Activated naive CD4-positive, alpha-beta T cell treated with anti-CD3 and anti-CD28 coated beads, Interleukin-2, amount 50 U/mL, for 72 hours (primary cell): ENCODE results near the gene C3orf20. TPM values are rescaled to one million over a fixed set of nuclear protein-coding genes. Genes with fewer than 3 reads are reported as not detected.
"Not testable (repeated sequence)": the region's sequence is repeated elsewhere in the genome, so short reads cannot be mapped to it uniquely, and the experiment has no call there.

ENCODE experiments used
- ATAC-seq, 2 donors: fragments of 150-1000 bp; cut with Tn5 transposase; 2 replicates each; pipeline ENCODE4 v1.10.0; 2021; ENCODE audit warnings: mild to moderate bottlenecking in 2 of 2, moderate library complexity in 2 of 2
- DNase-seq, 2 donors: peaks; one replicate each; pipeline ENCODE4 v3.0.0; 2021 to 2022; ENCODE audit warnings: low spot score in 2 of 2
- H3K27ac Mint-ChIP-seq, 2 donors: one replicate each; pipeline ENCODE4 v1.8.0; 2022; ENCODE audit warnings: mild to moderate bottlenecking in 2 of 2, mixed read lengths in 2 of 2
- H3K36me3 Mint-ChIP-seq, 2 donors: one replicate each; pipeline ENCODE4 v1.8.0; 2022; ENCODE audit warnings: mixed read lengths in 2 of 2
- H3K9me3 Mint-ChIP-seq, 2 donors: one replicate each; pipeline ENCODE4 v1.8.0; 2022; ENCODE audit warnings: mixed read lengths in 2 of 2
- total RNA-seq, 2 donors: library from RNA; stranded (reverse); gene quantifications; one replicate each; pipeline ENCODE4 v1.2.3, GENCODE V29; 2022

C3orf20 gene
- total RNA-seq, 2 donors from 2014 or later = 0.56 TPM; not detected in 1

GRCh38 chr3:14804835-14805780 lies 130.2 kb downstream of the C3orf20 start:
- H3K27ac Mint-ChIP-seq = peak overlapping the region; percentile 26 to 50

GRCh38 chr3:14805961-14806537 lies 131.1 kb downstream of the C3orf20 start:
- peaks cover 0 to under 1% of the 10 kb centered on the region in 2 donors for H3K36me3 Mint-ChIP-seq
- ATAC-seq (no peak), DNase-seq (no peak)
- no peaks in the 10 kb centered on the region for H3K9me3 Mint-ChIP-seq
- H3K27ac Mint-ChIP-seq = no peak overlapping the region

More at GRCh38 chr3:14804835-14805780, 130.2 kb downstream of the C3orf20 start:
- ATAC-seq (no peak), DNase-seq (no peak)
- Mint-ChIP-seq H3K36me3 (no peaks in the 10 kb centered on the region), H3K9me3 (no peaks in the 10 kb centered on the region)

- no peaks in the 10 kb centered on the region for H3K9me3 Mint-ChIP-seq
- peaks cover 0 to 5% of the 10 kb centered on the region in 2 donors for H3K36me3 Mint-ChIP-seq
- DNase-seq (no peak), ATAC-seq (peak in 1 of 2 donors; percentile 37)
- peak overlapping the region in 1 of 2 donors; percentile 70 for H3K27ac Mint-ChIP-seq
Observed at GRCh38 chr3:14806641-14807263, 131.8 kb downstream of the C3orf20 start.

- H3K36me3 Mint-ChIP-seq = peaks cover 0 to 5% of the 10 kb centered on the region in 2 donors
- DNase-seq (no peak), ATAC-seq (no peak)
- no peaks in the 10 kb centered on the region for H3K9me3 Mint-ChIP-seq
- H3K27ac Mint-ChIP-seq = no peak overlapping the region
Observed at GRCh38 chr3:14808025-14808424, 133.1 kb downstream of the C3orf20 start.

DNA sequence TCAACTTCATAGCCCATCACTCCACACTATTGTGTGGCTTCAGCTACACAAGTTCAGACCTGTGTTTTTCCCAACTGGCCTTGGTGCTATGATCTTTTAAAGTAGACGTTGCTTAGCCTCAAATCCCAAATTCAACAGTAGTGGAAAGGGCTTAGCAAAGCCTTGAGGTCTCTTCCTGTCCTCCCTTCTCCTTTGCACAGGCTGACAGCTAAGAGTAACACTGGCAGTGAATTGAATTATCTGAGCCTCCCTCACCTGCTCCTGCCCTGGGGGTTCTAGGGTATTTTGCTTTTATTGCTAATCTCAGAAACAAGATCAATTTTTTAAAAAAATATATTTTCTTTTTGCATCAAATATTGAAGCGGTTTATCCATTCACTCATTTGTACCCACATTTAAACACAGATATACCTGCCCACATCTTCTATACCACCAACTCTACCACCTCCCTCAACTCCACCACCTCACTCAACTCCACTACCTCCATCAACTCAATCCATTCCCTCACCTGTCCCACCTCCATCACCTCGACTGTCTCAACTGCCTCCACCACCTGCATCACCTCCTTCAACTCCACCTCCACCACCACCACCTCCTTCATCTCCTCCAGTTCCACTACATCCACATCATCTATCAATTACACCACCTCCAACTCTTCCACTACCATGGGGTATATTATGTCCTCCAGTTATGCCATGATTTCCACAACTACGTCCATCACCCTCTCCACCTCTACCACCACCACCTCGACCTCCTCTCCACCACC lies 133.7 kb downstream of the C3orf20 start:
- H3K9me3 Mint-ChIP-seq = no peaks in the 10 kb centered on the region
- H3K36me3 Mint-ChIP-seq = peaks cover 0 to 5% of the 10 kb centered on the region in 2 donors
- no peak overlapping the region for H3K27ac Mint-ChIP-seq
- ATAC-seq (no peak), DNase-seq (no peak)

- DNase-seq, ATAC-seq, H3K36me3 Mint-ChIP-seq, H3K27ac Mint-ChIP-seq, H3K9me3 Mint-ChIP-seq: not testable (repeated sequence)
Observed at GRCh38 chr3:14809611-14810010, 134.7 kb downstream of the C3orf20 start.

DNA sequence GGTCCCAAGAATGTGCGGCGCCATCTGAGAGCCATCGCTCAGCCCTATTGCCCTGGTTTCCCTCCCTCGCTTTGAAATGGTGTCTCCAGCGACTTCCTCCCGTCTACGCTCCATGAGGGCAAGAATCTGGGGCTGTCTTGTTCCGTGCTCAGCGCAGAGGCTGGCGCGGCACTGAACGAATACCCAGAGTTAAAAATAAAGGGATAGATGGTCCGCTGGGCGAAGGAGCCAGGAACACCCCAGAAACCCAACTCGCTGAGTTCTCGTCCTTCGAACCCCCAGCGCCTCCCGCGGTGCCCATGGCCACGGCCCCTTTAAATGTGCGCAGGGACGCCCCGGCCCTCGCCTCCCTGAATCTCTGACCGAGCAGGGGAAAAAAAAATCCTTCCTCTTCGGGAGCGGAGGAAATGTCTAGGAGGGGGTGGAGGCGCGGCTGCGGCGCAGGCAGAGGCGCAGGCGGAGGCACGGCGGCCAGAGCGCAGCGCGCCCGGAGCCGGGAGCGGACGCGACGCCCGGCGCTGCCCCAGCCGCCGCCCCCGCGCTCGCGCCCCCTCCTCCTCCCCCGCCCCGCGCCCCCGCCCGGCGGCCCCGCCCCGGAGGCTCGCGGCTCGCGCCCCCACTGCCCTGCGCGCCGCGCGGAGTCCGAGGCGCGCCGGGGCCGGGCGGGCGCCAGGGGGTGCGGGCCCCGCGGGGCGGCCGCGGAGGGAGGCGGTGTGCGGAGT lies 135.3 kb downstream of the C3orf20 start:
- H3K9me3 Mint-ChIP-seq = no peaks in the 10 kb centered on the region

GRCh38 chr3:14810801-14811661 lies 136.1 kb downstream of the C3orf20 start:
- Mint-ChIP-seq H3K36me3 (peaks cover 0 to 5% of the 10 kb centered on the region in 2 donors), H3K9me3 (no peaks in the 10 kb centered on the region), H3K27ac (no peak overlapping the region)
- ATAC-seq (no peak), DNase-seq (no peak)

More for the DNA sequence above, 135.3 kb downstream of the C3orf20 start:
- Mint-ChIP-seq H3K36me3 (peaks cover 0 to 5% of the 10 kb centered on the region in 2 donors), H3K27ac (no peak overlapping the region)
- ATAC-seq = no peak
- no peak for DNase-seq

DNA sequence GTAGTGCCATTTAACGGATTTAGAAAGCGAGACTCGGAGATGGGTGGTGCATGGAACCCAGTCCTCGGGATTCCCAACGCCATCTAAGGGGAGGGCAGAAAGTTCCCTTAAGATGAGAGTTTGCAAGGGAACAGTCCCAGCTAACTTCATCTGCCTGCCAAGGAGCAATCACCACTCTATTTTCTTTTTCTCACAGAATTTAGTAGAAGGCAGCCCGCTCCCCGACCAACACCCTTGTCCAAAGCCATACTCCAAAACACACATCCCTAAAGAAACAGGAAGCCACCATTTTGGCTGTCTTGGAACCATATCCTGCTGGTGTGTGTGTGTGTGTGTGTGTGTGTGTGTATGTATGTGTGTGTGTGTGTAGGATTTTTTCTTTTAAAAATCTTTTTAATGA lies 136.7 kb downstream of the C3orf20 start:
- ATAC-seq (no peak), DNase-seq (no peak)
- no peak overlapping the region for H3K27ac Mint-ChIP-seq
- no peaks in the 10 kb centered on the region for H3K9me3 Mint-ChIP-seq
- peaks cover 0 to 5% of the 10 kb centered on the region in 2 donors for H3K36me3 Mint-ChIP-seq

GRCh38 chr3:14812196-14812790 lies 137.4 kb downstream of the C3orf20 start:
- Mint-ChIP-seq H3K36me3 (peaks cover 0 to 5% of the 10 kb centered on the region in 2 donors), H3K27ac (no peak overlapping the region), H3K9me3 (no peaks in the 10 kb centered on the region)
- ATAC-seq (no peak), DNase-seq (no peak)

- DNase-seq = no peak
- H3K27ac Mint-ChIP-seq = no peak overlapping the region
- no peaks in the 10 kb centered on the region for H3K9me3 Mint-ChIP-seq
- peaks cover 0 to 5% of the 10 kb centered on the region in 2 donors for H3K36me3 Mint-ChIP-seq
- no peak for ATAC-seq
Observed at GRCh38 chr3:14814411-14814871, 139.5 kb downstream of the C3orf20 start.

DNA sequence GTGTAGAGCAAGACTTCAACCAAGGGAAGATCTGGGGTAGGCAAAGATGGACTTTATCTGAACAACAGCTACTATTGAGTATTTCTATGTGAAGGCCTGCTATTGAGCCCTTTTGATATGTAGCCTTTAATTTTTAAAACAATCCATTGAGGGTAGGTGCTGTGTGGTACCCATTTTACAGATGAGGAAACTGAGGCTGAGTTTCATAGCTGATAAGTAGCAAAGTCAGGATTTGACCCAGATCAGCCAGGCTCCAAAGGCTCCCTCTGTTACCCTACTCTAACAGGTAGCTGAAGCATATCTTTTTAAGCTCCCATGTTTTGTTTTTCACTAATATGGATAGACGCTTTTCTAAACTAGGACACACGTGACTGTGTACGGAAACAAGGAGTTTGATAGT lies 141.4 kb downstream of the C3orf20 start:
- no peaks in the 10 kb centered on the region for H3K9me3 Mint-ChIP-seq
- no peak overlapping the region for H3K27ac Mint-ChIP-seq
- H3K36me3 Mint-ChIP-seq = peaks cover 0 to 2% of the 10 kb centered on the region in 2 donors
- DNase-seq = no peak
- ATAC-seq = no peak

DNA sequence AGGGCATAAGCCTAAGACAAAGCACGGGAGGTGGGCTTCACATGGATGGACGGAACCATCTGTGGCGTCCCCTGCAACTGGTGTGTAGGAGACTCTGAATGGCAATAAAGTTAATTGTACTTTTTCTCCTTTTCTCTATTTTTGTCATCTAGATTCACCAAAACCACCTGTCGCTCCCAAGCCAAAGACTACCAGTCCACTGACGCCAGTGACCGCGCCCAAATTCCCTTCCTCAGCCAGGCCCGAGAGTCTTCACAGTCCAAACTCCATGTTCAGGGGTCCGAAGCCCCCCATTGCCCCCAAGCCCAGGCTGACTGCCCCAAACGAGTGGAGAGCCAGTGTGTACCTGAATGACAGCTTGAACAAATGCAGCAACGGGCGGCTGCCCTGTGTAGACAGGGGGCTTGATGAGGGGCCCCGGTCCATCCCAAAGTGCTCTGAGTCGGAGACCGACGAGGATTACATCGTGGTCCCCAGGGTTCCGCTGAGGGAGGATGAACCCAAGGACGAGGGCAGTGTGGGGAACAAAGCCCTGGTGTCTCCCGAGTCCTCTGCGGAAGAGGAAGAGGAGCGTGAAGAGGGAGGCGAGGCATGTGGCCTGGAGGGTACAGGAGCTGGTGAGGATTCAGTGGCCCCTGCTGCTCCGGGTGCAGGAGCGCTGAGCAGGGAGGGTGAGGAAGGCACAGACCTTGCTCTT lies 144.0 kb downstream of the C3orf20 start, which contains the start of gene FGD5:
FGD5 (plus strand) TSS at position 159 of the 697 bp plus-strand sequence; CDS start at position 269, 110 bp downstream.
- no peaks in the 10 kb centered on the region for H3K9me3 Mint-ChIP-seq
- no peaks in the 10 kb centered on the region for H3K36me3 Mint-ChIP-seq

DNA sequence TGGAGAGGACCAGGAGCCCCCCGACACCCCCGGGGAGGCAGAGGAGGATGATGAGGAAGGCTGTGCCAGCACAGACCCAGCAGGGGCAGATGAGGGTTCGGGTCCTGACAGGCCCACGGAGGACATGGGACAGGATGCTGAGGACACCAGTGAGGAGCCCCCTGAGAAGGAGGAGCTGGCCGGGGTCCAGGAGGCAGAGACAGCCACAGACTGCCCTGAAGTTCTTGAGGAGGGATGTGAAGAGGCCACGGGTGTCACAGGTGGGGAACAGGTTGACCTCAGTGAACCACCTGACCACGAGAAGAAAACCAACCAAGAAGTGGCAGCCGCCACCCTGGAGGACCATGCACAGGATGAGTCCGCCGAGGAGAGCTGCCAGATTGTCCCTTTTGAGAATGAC lies 144.7 kb downstream of the C3orf20 start:
- Mint-ChIP-seq H3K36me3 (no peaks in the 10 kb centered on the region), H3K9me3 (no peaks in the 10 kb centered on the region), H3K27ac (no peak overlapping the region)
- no peak for DNase-seq
- no peak for ATAC-seq

More for the DNA sequence above, 144.0 kb downstream of the C3orf20 start, which contains the start of gene FGD5:
- H3K27ac Mint-ChIP-seq = no peak within 1 kb of the TSS
- ATAC-seq (no peak), DNase-seq (no peak)
